ENCODE results near the gene ABLIM3. TPM values are rescaled to one million over a fixed set of nuclear protein-coding genes. Genes with fewer than 3 reads are reported as not detected.

ABLIM3 gene
- total RNA-seq, 2 experiments from 2014 or later = not detected

- BruUV-seq (replicated peaks) = no TSS peak
- no peak for DNase-seq (ENCODE audit: low spot score)
- H3K4me2 ChIP-seq (ENCODE audit: low read length) = no peak overlapping the region
- H3K27ac ChIP-seq (ENCODE audit: low read depth, low read length, poor library complexity, severe bottlenecking) = no peak overlapping the region
- H3K4me1 ChIP-seq (ENCODE audit: insufficient read depth, low read length, poor library complexity, severe bottlenecking) = no peaks in the 10 kb centered on the region
- no peaks in the 10 kb centered on the region for H3K9me2 ChIP-seq (ENCODE audit: insufficient read depth, low read length)
- H4K20me1 ChIP-seq (ENCODE audit: insufficient read depth, low read length) = no peaks in the 10 kb centered on the region
- TF ChIP-seq CTCF (conservative IDR thresholded peaks at IDR 0.05; ENCODE audit: low read length) (no peak), EZH2phosphoT487 (IDR thresholded peaks at IDR 0.05; ENCODE audit: borderline replicate concordance, low read depth, low read length) (no peak)
- H3K79me2 ChIP-seq (ENCODE audit: insufficient read depth, low read depth, low read length) = no peaks in the 10 kb centered on the region
- intact Hi-C loops (cut with micrococcal nuclease; ENCODE audit: unreplicated experiment) = no loop called here
- no peaks in the 10 kb centered on the region for H3K36me3 ChIP-seq (ENCODE audit: insufficient read depth, low read length)
- no peak overlapping the region for H2AFZ ChIP-seq (ENCODE audit: low read length)
- ChIA-PET CTCF (ENCODE audit: unreplicated experiment) (no interaction called here), POLR2A (no interaction called here)
- no peak overlapping the region for H3K4me3 ChIP-seq (ENCODE audit: low read depth, low read length, poor library complexity, severe bottlenecking)
- H3K9me3 ChIP-seq (ENCODE audit: low read length) = no peaks in the 10 kb centered on the region
These were observed 131.9 kb downstream of the ABLIM3 start for GRCh38 chr5:149273237-149273636.

GRCh38 chr5:149273950-149274349 lies 132.7 kb downstream of the ABLIM3 start:
- H3K4me1 ChIP-seq (ENCODE audit: insufficient read depth, low read length, poor library complexity, severe bottlenecking) = no peaks in the 10 kb centered on the region
- no peaks in the 10 kb centered on the region for H4K20me1 ChIP-seq (ENCODE audit: insufficient read depth, low read length)
- no TSS peak for BruUV-seq (replicated peaks)
- no peak overlapping the region for H2AFZ ChIP-seq (ENCODE audit: low read length)
- ChIA-PET CTCF (ENCODE audit: unreplicated experiment) (no interaction called here), POLR2A (no interaction called here)
- no peak overlapping the region for H3K27ac ChIP-seq (ENCODE audit: low read depth, low read length, poor library complexity, severe bottlenecking)
- TF ChIP-seq CTCF (conservative IDR thresholded peaks at IDR 0.05; ENCODE audit: low read length) (no peak), EZH2phosphoT487 (IDR thresholded peaks at IDR 0.05; ENCODE audit: borderline replicate concordance, low read depth, low read length) (no peak)
- no peaks in the 10 kb centered on the region for H3K36me3 ChIP-seq (ENCODE audit: insufficient read depth, low read length)
- no peaks in the 10 kb centered on the region for H3K9me2 ChIP-seq (ENCODE audit: insufficient read depth, low read length)
- H3K4me2 ChIP-seq (ENCODE audit: low read length) = no peak overlapping the region
- H3K4me3 ChIP-seq (ENCODE audit: low read depth, low read length, poor library complexity, severe bottlenecking) = no peak overlapping the region
- intact Hi-C loops (cut with micrococcal nuclease; ENCODE audit: unreplicated experiment) = no loop called here
- DNase-seq (ENCODE audit: low spot score) = no peak
- no peaks in the 10 kb centered on the region for H3K79me2 ChIP-seq (ENCODE audit: insufficient read depth, low read depth, low read length)
- no peaks in the 10 kb centered on the region for H3K9me3 ChIP-seq (ENCODE audit: low read length)

- no TSS peak for BruUV-seq (replicated peaks)
- ChIA-PET POLR2A (no interaction called here), CTCF (ENCODE audit: unreplicated experiment) (interaction anchor here (0.5 kb wide), 1 partner anchor 38 kb away, joined by 4 read pairs; no protein-coding TSS in a partner anchor)
These were observed 133.6 kb downstream of the ABLIM3 start for GRCh38 chr5:149274939-149275338.

More at GRCh38 chr5:149274939-149275338, 133.6 kb downstream of the ABLIM3 start:
- DNase-seq (ENCODE audit: low spot score) = no peak
- H3K4me2 ChIP-seq (ENCODE audit: low read length) = no peak overlapping the region
- H3K79me2 ChIP-seq (ENCODE audit: insufficient read depth, low read depth, low read length) = no peaks in the 10 kb centered on the region
- no peaks in the 10 kb centered on the region for H3K36me3 ChIP-seq (ENCODE audit: insufficient read depth, low read length)
- H3K4me3 ChIP-seq (ENCODE audit: low read depth, low read length, poor library complexity, severe bottlenecking) = no peak overlapping the region
- intact Hi-C loops (cut with micrococcal nuclease; ENCODE audit: unreplicated experiment) = no loop called here
- no peak overlapping the region for H3K27ac ChIP-seq (ENCODE audit: low read depth, low read length, poor library complexity, severe bottlenecking)
- H3K9me3 ChIP-seq (ENCODE audit: low read length) = no peaks in the 10 kb centered on the region
- H3K9me2 ChIP-seq (ENCODE audit: insufficient read depth, low read length) = no peaks in the 10 kb centered on the region
- no peak for TF ChIP-seq CTCF (conservative IDR thresholded peaks at IDR 0.05; ENCODE audit: low read length)
- no peak for TF ChIP-seq EZH2phosphoT487 (IDR thresholded peaks at IDR 0.05; ENCODE audit: borderline replicate concordance, low read depth, low read length)
- no peaks in the 10 kb centered on the region for H3K4me1 ChIP-seq (ENCODE audit: insufficient read depth, low read length, poor library complexity, severe bottlenecking)
- H4K20me1 ChIP-seq (ENCODE audit: insufficient read depth, low read length) = no peaks in the 10 kb centered on the region
- H2AFZ ChIP-seq (ENCODE audit: low read length) = no peak overlapping the region

Measured in OCI-LY7 (cell line).